Measurements from ENCODE around the gene KIFC3. TPM values are rescaled to one million over a fixed set of nuclear protein-coding genes. Genes with fewer than 3 reads are reported as not detected.
"Not testable (repeated sequence)": the region's sequence is repeated elsewhere in the genome, so short reads cannot be mapped to it uniquely, and the experiment has no call there.

KIFC3 gene
- polyA plus RNA-seq, 3 donors: 41.7 to 49.0 (median 42.4) TPM

- DNase-seq (ENCODE audit: low read depth in 3 of 3, low spot score in 2 of 3): no peak
Measured at GRCh38 chr16:57756424-57757325, 45.6 kb downstream of the KIFC3 start.

- no peak for DNase-seq (ENCODE audit: low read depth in 3 of 3, low spot score in 2 of 3)
Measured at GRCh38 chr16:57755726-57756423, 46.4 kb downstream of the KIFC3 start.

DNA sequence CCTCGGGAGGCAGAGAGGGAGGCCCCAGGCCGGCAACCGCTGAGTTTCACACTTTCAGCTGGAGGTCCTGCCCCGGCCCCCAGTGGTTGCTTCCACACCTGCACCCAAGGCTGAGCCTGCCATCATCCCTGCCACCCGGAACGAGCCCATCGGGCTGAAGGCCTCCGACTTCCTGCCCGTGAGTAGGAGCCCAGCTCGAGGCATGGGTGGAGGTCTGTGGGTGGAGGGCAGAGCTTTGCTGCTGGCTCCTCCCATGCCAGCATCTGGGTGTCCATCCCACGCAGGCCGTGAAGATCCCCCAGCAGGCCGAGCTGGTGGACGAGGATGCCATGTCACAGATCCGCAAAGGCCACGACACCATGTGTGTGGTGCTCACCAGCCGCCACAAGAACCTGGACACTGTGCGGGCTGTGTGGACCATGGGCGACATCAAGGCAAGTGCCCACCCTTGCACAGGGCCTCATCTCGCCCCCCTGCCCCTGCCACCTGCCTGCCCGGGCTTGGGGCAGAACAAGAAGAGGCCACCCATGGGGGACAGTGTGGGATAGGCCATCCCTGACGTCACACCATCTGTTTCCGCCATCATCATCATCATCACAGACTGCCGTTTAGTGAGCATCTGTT lies 47.1 kb downstream of the KIFC3 start:
- no peak for DNase-seq (ENCODE audit: low read depth in 3 of 3, low spot score in 2 of 3)

GRCh38 chr16:57754354-57755060 lies 47.8 kb downstream of the KIFC3 start:
- DNase-seq (ENCODE audit: low read depth in 3 of 3, low spot score in 2 of 3): no peak

- no peak for DNase-seq (ENCODE audit: low read depth in 3 of 3, low spot score in 2 of 3)
Measured at GRCh38 chr16:57753448-57754353, 48.6 kb downstream of the KIFC3 start.

DNA sequence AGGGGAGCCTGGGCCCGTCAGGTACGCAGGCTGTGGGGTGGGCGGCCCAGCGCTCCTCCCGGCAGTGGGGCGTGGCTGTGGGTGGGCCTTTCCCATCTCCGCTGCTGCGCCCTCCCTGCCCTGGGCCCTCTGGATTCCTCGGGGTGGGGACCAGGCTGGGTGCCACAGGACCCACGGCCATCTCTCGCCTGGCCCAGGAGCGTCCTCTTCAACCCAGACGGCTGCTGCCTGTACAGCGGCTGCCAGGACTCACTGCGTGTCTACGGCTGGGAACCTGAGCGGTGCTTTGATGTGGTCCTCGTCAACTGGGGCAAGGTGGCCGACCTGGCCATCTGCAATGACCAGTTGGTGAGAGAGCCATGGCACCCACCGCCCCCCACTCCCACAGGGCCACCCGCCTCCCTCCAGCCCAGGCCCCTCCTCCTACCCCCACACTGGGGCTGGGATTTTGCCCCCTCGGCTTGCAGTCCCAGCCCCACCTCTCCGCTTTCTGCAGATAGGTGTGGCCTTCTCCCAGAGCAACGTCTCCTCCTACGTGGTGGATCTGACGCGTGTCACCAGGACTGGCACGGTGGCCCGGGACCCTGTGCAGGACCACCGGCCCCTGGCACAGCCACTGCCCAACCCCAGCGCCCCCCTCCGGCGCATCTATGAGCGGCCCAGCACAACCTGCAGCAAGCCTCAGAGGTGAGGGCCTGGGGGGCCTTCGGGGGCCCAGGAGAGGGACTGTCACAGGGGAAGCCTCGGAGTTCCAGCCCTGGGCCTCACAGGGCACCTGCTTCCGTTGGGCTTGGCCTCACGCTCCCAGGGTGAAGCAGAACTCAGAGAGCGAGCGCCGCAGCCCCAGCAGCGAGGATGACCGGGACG lies 49.5 kb downstream of the KIFC3 start:
- no peak for DNase-seq (ENCODE audit: low read depth in 3 of 3, low spot score in 2 of 3)

- DNase-seq (ENCODE audit: low read depth in 3 of 3, low spot score in 2 of 3): no peak
Measured at GRCh38 chr16:57752203-57752580, 50.1 kb downstream of the KIFC3 start.

GRCh38 chr16:57751539-57752202 lies 50.6 kb downstream of the KIFC3 start:
- DNase-seq (ENCODE audit: low read depth in 3 of 3, low spot score in 2 of 3): no peak

- DNase-seq (ENCODE audit: low read depth in 3 of 3, low spot score in 2 of 3): no peak
Measured at GRCh38 chr16:57750796-57751538, 51.3 kb downstream of the KIFC3 start.

DNA sequence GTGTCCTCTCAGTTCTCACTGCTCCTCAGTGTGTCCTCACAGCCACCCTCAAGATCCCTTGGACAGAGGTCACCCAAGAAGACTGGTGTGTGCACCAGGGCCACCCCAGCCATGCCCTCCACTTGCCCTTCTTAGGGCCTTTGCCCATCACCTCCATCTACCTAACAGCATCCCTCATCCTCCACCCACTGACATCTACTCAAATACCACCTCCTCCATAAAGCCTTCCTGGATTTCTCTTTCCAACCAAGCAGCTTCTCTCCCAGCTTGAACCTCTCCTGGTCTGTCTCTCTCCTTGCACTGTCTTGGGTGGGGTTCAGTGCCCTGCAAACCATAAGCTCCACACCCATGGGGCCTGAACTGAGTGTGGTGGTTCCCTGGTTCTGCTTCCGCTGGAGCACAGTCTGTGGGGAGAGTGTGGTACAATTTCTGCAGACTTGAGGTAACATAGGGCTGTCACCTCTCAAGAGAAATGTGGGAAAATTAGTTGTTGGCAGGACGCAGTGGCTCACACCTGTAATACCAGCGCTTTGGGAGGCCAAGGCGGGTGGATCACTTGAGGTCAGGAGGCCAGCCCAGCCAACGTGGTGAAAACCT lies 52.3 kb downstream of the KIFC3 start:
- DNase-seq (ENCODE audit: low read depth in 3 of 3, low spot score in 2 of 3): no peak

GRCh38 chr16:57749101-57749692 lies 53.1 kb downstream of the KIFC3 start:
- no peak for DNase-seq (ENCODE audit: low read depth in 3 of 3, low spot score in 2 of 3)

DNA sequence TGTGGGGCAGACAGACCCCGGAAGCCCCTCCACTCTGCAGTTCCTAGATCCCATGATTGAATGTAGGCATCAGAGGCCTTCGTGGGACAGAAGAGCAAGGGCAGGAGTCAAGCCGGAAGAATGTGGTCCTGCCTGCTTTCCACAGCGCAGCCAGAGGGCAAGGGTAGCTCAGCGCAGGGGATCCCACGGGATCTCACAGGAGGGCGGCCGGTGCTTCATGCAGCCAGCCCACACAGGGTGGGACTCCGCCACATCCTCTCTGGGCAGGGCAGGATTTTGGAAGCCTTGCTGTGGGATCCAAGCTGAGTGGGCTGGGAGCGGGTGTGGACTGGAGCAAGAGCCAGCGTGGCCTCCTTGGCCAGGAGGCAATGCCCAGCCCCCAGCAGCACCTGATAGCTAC lies 53.7 kb downstream of the KIFC3 start:
- DNase-seq (ENCODE audit: low read depth in 3 of 3, low spot score in 2 of 3): no peak

DNA sequence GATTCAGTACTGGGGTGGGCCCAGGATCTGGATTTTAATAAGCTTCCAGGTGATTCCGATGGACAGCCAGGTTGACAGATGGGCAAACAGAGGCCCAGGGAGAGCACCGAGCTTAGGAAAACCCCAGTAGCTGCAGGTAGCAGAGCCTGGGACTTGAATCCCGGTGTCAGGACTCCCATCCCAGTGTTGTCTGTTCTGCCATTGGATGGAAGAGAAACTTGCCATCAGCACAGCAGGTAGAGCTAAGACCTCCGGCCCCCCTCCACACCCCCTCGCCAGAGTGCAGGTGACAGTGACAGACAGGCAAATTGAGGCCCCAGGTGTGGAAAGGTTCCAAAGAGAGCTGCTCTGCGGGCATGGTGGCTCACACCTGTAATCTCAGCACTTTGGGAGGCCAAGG lies 54.3 kb downstream of the KIFC3 start:
- no peak for DNase-seq (ENCODE audit: low read depth in 3 of 3, low spot score in 2 of 3)

DNA sequence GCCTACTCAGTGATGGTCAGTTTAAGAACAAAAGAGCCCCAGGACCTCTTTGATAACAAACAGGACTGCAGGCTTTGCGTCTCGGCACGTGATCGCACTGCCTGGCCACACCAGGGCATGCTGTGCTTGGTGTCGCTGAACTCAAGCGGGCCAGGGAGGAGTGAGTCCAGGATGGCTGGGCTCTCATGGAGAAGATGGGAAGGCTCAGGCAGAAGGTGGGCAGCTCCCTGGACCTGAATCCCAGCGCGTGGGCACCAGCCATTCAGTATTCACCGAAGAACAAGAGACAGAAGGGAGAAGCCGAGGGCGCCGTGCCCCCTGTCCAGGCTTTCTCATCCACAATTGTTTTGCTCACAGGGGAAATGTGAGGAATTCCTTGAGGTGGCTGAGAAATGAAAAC lies 54.8 kb downstream of the KIFC3 start:
- no peak for DNase-seq (ENCODE audit: low read depth in 3 of 3, low spot score in 2 of 3)

DNA sequence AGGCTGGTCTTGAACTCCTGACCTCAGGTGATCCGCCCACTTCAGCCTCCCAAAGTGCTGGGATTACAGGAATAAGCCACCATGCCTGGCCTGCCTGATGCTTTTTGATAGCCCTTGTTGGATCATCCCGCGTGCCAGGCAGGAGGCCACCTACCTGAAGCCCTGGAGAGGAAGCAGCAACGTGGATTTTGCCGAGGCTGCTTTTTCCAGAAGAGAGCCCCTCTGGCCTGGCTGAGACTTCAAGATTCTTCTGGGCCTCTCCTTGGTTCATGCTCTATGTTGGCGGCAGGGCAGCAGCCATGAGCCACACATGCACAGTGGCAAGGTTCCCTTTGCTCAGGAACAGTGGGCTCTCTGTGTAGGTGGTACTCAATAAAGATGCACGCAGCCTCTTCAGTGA lies 55.2 kb downstream of the KIFC3 start:
- no peak for DNase-seq (ENCODE audit: low read depth in 3 of 3, low spot score in 2 of 3)

- DNase-seq (ENCODE audit: low read depth in 3 of 3, low spot score in 2 of 3): not testable (repeated sequence)
Measured at GRCh38 chr16:57746316-57746715, 56.0 kb downstream of the KIFC3 start.

- DNase-seq (ENCODE audit: low read depth in 3 of 3, low spot score in 2 of 3): no peak
Measured at GRCh38 chr16:57745768-57746167, 56.5 kb downstream of the KIFC3 start.
